A549 (cell line): ENCODE results near the gene EIF2S3B.

Experiments
- CEBPB ChIP-seq, 2 experiments: fragments of >200 bp in 1 of 2; sonication (Bioruptor Twin) in 1 of 2; formaldehyde crosslinking in 1 of 2; IDR thresholded peaks; 2 replicates each; pipeline ENCODE4 v1.6.1; 2012 to 2016
- CTCF ChIP-seq: fragments of >200 bp; sonication (Bioruptor Twin); formaldehyde crosslinking; IDR thresholded peaks from 3 replicates; pipeline ENCODE4 v1.5.1; 2016
- EHF ChIP-seq: fragments of 250-450 bp; sonication (Bioruptor Pico); IDR thresholded peaks from 2 replicates; pipeline ENCODE4 v1.5.0; 2020; ENCODE audit warnings: mild to moderate bottlenecking
- EP300 ChIP-seq, 2 experiments: fragments of >200 bp; sonication (Bioruptor Twin); formaldehyde crosslinking; IDR thresholded peaks; 2 replicates in 1 of 2; 3 replicates in 1 of 2; pipeline ENCODE4 v1.6.1; 2016 to 2017
- ESRRA ChIP-seq: fragments of 150-350 bp; IDR thresholded peaks from 2 replicates; pipeline ENCODE4 v1.6.1; 2014; ENCODE audit warnings: mild to moderate bottlenecking, low read length, borderline replicate concordance
- MYC ChIP-seq: IDR thresholded peaks from 2 replicates; pipeline ENCODE4 v1.6.1; 2012; ENCODE audit warnings: mild to moderate bottlenecking, inconsistent platforms, low read length, improper control_type of control experiment, borderline replicate concordance
- RNF2 ChIP-seq: fragments of 200-600 bp; sonication (generic); IDR thresholded peaks from 2 replicates; pipeline ENCODE4 v1.6.1; 2016; ENCODE audit warnings: low read depth, mild to moderate bottlenecking, antibody characterized with exemption, moderate library complexity, borderline replicate concordance

GRCh38 chr12:10528174-10528953 lies 22.7 kb downstream of the EIF2S3B start:
- TF ChIP-seq CTCF (no peak), CEBPB (IDR thresholded peaks at IDR 0.05) (no peak), EP300 (IDR thresholded peaks at IDR 0.05) (no peak), RNF2 (no peak), EHF (CRISPR knock-in tag) (no peak), ESRRA (no peak), MYC (no peak)
